Activated naive CD8-positive, alpha-beta T cell treated with anti-CD3 and anti-CD28 coated beads, Interleukin-2, amount 50 U/mL, for 16 hours (primary cell): ENCODE measurements around the gene JARID2.
A peak's percentile ranks its signal among the peaks of the same experiment; 100 is the strongest.

Experiments
- DNase-seq: peaks from one replicate; pipeline ENCODE4 v3.0.0-alpha.2; 2020; ENCODE audit warnings: low read depth, low spot score

The JARID2 gene

GRCh38 chr6:15246666-15247499, 1.0 kb downstream of the JARID2 start:
- DNase-seq: no peak

GRCh38 chr6:15247500-15248450, 1.9 kb downstream of the JARID2 start:
- peak; percentile 17 for DNase-seq

- DNase-seq: peak; percentile 89
Observed at GRCh38 chr6:15248451-15249370, 2.8 kb downstream of the JARID2 start.

GRCh38 chr6:15249371-15250019, 3.6 kb downstream of the JARID2 start:
- no peak for DNase-seq

GRCh38 chr6:15250187-15251168, 4.6 kb downstream of the JARID2 start:
- no peak for DNase-seq

- no peak for DNase-seq
Observed at GRCh38 chr6:15252195-15252594, 6.3 kb downstream of the JARID2 start.

GRCh38 chr6:15253203-15254022, 7.5 kb downstream of the JARID2 start:
- DNase-seq: no peak

GRCh38 chr6:15254070-15254975, 8.5 kb downstream of the JARID2 start:
- no peak for DNase-seq

- DNase-seq: no peak
Observed at GRCh38 chr6:15255481-15255880, 9.6 kb downstream of the JARID2 start.

GRCh38 chr6:15255909-15256395, 10.1 kb downstream of the JARID2 start:
- no peak for DNase-seq

GRCh38 chr6:15256538-15257271, 10.8 kb downstream of the JARID2 start:
- no peak for DNase-seq

GRCh38 chr6:15257357-15258132, 11.7 kb downstream of the JARID2 start:
- DNase-seq: no peak

- DNase-seq: no peak
Observed at GRCh38 chr6:15259766-15260098, 13.9 kb downstream of the JARID2 start.

- DNase-seq: no peak
Observed at GRCh38 chr6:15260099-15260821, 14.4 kb downstream of the JARID2 start.

- no peak for DNase-seq
Observed at GRCh38 chr6:15263780-15264374, 18.0 kb downstream of the JARID2 start.
